ENCODE data around the gene GPI.

DNA sequence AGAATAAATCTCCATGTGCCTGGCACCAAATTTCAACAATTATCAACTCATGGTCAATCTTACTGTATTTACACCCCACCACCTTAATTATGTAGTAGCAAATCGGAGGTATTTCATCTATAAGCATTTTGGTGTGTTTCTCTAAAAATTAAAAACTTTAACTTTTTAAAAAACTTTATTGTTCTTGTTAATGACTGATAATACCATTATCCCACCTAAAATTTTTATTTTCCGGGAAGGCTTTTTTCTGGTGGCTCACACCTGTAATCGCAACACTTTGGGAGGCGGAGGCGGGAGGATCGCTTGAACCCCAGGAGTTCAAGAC lies 38.8 kb downstream of the GPI start:
- TF ChIP-seq POLR2A (IDR thresholded peaks at IDR 0.05; ENCODE audit: low read depth, low read length), result no peak
- TF ChIP-seq POLR2AphosphoS5 (IDR thresholded peaks at IDR 0.05; ENCODE audit: low read depth, low read length), result no peak

All from GM12891 (cell line).